Erythroblast (primary cell): ENCODE measurements around the gene TSPEAR.

Experiments
- GATA1 ChIP-seq: IDR thresholded peaks from 2 replicates; pipeline ENCODE4 v1.6.1; 2011; ENCODE audit warnings: low read depth, mild to moderate bottlenecking, control low read depth, low read length, moderate library complexity
- POLR2A ChIP-seq: IDR thresholded peaks from 2 replicates; pipeline ENCODE4 v1.6.1; 2011; ENCODE audit warnings: mild to moderate bottlenecking, low read length

DNA sequence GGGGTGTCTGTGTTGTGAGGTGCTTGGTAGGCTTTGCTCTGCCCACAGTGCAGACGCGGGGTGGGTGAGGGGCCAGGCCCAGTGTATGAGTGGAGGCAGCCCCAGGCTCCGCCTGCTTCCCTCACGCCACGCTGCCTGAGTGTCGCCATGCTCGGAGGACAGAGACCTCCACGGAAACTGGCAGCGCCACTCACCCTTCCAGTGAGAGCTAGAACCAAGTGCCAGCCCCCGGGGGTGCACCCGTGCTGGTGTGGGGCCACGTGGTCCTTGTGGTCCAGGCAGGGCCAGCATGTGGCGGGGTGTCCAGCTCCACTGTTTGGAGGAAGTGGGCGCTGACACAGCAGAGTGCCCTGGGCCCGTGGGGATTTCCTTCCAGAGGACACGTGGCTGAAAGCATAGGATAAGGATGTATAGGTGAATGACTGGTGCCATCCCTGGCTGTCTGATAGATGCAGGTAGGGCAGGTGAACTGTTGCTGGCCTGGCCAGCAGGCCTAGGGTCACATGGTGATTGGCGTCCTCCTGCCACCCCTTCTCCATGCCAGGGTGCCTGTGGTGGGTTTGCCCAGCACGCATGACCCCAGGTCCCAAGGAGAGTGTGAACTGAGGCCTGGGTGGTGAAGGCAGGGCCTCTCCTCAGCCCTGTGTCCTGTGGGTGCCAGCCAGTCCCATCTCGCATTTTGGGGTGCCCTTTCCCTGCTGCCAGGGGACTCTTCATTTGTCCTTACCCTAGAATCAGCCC, 252.2 kb downstream of the TSPEAR start:
- no peak for TF ChIP-seq POLR2A
- no peak for TF ChIP-seq GATA1
